Activated CD8-positive, alpha-beta memory T cell treated with anti-CD3 and anti-CD28 coated beads for 48 hours (primary cell): ENCODE data around the gene STON2.
"Not testable (repeated sequence)": the region's sequence is repeated elsewhere in the genome, so short reads cannot be mapped to it uniquely, and the experiment has no call there.

Source experiments
- DNase-seq, 3 experiments: peaks; one replicate each; pipeline ENCODE4 v3.0.0-alpha.2; 2020; ENCODE audit warnings: low read depth in 2 of 3, low spot score in 2 of 3

The STON2 gene

GRCh38 chr14:81384900-81385299, 15.2 kb downstream of the STON2 start:
- no peak for DNase-seq

- DNase-seq: no peak
Measured at GRCh38 chr14:81382517-81383225, 17.5 kb downstream of the STON2 start.

- not testable (repeated sequence) for DNase-seq
Measured at GRCh38 chr14:81380009-81380408, 20.1 kb downstream of the STON2 start.

DNA sequence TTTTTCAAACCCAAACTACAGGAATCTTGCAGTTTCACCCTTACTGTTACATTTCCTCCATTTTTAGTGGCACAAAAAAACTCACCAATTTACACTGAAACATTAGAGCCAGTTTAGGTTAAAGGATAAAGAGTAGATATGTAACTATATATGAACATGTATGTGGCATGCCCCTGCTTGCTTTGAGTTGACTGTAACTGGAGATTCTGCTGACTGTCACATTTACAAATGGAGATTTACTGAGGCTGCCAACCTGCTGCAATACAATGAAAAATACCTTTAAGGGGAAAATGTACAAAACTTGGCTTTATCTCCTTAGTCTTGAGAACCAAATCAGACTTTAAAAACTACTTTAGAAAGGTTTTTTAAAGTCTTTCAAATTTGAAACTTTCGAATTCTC, 28.3 kb downstream of the STON2 start:
- no peak for DNase-seq

DNA sequence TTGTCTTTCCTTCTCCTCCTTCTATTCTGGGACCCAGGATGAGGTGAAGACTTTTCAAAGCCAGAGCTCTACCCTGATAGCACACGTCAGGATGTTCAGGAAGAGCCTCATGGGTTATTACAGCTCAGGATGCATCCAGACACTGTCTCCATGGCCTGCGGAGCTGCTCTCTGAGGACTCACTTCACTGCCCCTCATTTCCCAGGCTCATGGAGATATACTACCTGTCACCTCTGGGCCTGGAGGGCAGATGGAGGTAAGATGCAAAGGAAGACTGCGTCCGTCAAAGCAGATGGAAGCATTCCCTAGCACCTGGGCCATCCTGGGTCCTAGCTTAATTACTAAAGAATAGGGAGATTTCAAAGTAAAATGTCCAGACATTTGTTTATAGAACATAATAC, 32.6 kb downstream of the STON2 start:
- DNase-seq: no peak

- DNase-seq: no peak
Measured at GRCh38 chr14:81366884-81367283, 33.2 kb downstream of the STON2 start.

- DNase-seq: no peak
Measured at GRCh38 chr14:81366214-81366613, 33.9 kb downstream of the STON2 start.

- DNase-seq: no peak
Measured at GRCh38 chr14:81363746-81364378, 36.3 kb downstream of the STON2 start.

DNA sequence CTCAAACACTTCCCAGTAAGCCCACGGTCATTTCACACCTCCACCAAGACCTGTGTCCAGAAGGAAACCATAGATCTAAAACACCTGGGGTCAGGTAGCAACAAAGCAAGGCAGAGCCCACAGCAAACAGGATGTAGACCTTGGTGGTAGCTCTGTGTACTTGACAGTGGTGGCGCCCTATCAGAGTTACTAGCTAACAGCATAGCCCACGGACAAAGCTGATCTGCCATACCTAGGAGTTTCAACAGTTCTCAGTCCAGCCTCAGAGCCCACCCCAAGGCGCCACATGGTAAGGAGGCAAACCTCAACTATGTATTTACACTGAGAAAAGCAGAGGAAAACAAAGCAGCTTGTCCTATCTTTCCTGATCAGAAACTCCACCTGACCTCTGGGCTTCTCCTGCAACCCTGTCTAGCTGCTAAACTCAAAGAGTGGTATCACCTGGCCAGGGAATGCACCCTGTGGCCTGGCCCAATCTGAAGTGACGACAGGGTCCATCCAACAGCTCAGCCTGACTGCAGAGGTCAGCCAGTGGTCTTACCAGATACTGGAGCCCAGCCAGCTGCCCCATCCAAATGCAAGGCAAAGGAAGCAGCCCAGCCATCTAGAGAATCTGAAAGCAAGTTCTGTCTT, 46.3 kb downstream of the STON2 start:
- no peak for DNase-seq

- DNase-seq: no peak
Measured at GRCh38 chr14:81352413-81352812, 47.7 kb downstream of the STON2 start.

DNA sequence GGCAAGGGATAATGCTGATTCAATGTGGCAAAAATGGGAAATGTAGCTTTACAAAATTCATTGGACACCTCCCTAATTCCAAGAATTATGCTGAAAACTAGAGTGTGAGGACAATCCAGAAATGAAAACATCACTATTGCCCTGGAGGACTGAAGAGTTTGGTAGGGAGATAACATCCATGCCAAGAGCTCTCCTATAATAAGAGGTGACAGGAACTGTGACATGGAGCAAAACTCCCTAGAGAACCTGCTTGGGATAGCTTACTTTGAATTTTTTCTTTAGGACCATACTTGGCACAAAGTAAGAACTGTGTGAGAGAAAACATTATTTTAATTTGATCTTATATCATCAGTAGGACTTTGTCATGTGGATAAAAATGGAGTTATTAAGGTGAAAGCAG, 48.9 kb downstream of the STON2 start:
- DNase-seq: no peak

GRCh38 chr14:81350344-81351130, 49.6 kb downstream of the STON2 start:
- no peak for DNase-seq

DNA sequence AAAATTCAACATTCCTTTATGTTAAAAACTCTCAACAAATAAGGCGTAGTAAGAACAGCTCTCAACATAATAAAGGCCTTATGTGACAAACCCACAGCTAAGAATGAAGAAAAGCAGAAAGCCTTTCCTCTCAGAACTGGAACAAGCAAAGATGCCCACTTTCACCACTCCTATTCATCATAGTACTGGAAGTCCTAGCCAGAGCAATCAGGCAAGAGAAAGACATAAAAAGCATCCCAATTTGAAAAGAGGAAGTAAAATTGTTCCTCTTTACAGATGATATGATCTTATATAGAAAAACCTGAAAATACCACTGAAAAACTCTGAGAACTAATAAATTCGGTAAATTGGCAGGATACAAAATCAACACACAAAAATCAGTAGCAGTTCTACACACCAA, 52.1 kb downstream of the STON2 start:
- DNase-seq: no peak

DNA sequence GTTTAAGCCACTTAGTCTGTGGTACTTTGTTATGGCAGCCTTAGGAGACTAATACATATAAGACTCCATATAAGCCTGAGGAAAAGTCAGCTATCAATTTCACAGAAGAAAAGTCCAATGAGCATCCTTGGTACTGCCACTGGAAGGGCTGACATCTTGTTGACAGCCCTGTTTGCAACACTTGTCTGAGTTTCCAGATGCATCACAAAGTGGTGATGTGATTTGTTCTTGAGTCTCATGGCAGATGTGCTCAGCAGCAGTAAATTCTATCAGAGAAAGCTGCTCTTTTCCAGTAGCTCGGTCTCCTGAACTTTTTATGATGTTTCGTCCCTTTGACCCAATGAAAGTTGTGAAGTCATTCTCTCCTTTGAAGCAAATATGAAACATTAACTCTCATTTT, 54.3 kb downstream of the STON2 start:
- DNase-seq: no peak

GRCh38 chr14:81344481-81345160, 55.5 kb downstream of the STON2 start:
- DNase-seq: no peak

GRCh38 chr14:81343701-81344100, 56.4 kb downstream of the STON2 start:
- no peak for DNase-seq

DNA sequence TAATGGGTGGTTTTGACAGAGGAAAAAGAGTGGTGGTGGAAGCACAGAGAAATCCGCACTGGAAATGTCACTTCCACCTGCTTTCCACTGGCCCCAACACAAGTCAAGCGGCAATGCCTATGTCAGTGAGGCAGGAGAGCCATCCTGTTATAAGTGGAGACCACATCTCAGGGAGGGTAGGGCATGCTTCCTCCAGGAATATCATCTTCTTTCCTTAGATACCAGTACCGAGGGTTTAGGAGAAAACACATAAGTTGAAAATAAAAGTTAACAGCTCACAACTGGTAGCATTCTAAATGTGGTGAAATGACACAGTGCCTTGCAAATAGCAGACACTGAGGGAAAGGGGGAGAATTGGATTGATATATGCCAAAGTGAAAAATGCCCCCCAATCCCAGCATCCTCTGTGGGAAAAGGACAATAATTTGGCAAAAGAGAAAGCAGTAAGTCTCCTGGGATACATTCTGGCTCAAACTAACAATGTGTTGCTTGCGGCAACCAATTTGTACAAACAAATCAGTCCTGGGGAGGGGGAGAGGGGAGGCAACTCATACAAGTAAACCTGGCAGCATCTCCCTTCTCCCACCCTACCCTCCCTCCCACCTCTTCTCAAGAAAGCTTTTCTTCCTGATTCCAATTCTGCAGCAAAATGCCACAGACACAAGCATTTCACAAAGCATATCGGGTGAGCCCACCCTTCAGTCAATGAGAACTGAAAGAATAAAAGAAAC, 57.1 kb downstream of the STON2 start:
- DNase-seq: no peak

- DNase-seq: no peak
Measured at GRCh38 chr14:81341781-81342180, 58.3 kb downstream of the STON2 start.

DNA sequence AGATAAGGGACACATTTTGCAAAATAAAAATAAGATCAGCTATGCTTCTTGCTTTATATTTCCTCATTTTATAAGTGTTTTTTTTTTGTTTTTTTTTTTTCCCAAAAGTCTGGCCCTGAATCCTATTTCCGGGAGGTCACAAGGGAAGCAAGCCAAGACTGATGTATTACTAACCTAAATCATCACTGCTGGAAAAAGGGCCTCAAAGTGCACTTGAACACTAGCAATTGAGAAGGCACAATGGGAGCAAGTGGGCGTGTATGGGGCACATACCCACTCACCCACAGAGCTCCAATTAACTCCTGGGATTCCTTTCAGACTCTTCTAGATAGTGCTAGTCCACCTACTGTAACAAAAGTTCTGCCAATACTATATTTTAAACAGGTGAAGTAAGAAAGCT, 58.8 kb downstream of the STON2 start:
- no peak for DNase-seq

DNA sequence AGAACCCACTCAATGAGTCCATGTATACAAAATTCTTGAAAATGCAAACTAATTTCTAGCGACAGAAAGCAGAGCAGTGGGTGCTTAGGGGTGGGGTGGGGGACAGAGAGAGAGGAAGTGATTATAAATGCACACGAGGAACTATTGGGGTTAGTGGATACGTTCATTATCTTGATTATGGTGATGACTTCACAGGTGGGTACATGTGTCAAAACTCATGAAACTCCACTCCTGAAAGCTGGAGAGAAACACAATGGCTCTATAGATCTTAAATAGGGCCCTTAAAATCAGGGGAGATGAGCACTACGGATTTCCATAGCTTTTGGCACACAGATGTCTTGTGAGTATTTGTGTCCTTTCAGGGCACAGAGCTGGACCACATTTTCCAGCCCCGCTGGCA, 59.9 kb downstream of the STON2 start:
- no peak for DNase-seq

- no peak for DNase-seq
Measured at GRCh38 chr14:81337073-81337472, 63.1 kb downstream of the STON2 start.
